Measurements from ENCODE around the gene IL17RE. TPM values are rescaled to one million over a fixed set of nuclear protein-coding genes. Genes with fewer than 3 reads are reported as not detected.
A peak's percentile ranks its signal among the peaks of the same experiment; 100 is the strongest.

The IL17RE gene
- total and polyA plus RNA-seq, 4 donors, result 7.0 to 26.1 (median 17.1) TPM

GRCh38 chr3:9928158-9928557, 25.5 kb downstream of the IL17RE start:
- no peak for ATAC-seq (ENCODE audit: insufficient read depth, low FRiP score)
- TF ChIP-seq, protein P1, sequence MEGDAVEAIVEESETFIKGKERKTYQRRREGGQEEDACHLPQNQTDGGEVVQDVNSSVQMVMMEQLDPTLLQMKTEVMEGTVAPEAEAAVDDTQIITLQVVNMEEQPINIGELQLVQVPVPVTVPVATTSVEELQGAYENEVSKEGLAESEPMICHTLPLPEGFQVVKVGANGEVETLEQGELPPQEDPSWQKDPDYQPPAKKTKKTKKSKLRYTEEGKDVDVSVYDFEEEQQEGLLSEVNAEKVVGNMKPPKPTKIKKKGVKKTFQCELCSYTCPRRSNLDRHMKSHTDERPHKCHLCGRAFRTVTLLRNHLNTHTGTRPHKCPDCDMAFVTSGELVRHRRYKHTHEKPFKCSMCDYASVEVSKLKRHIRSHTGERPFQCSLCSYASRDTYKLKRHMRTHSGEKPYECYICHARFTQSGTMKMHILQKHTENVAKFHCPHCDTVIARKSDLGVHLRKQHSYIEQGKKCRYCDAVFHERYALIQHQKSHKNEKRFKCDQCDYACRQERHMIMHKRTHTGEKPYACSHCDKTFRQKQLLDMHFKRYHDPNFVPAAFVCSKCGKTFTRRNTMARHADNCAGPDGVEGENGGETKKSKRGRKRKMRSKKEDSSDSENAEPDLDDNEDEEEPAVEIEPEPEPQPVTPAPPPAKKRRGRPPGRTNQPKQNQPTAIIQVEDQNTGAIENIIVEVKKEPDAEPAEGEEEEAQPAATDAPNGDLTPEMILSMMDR (IDR thresholded peaks at IDR 0.05; ENCODE audit: control extremely low read depth, extremely low read depth), result no peak
- H3K27me3 ChIP-seq (ENCODE audit: control insufficient read depth in 3 of 3, insufficient read depth in 3 of 3, low read length in 2 of 3), result no peaks in the 10 kb centered on the region
- DNase-seq, result no peak
- H3K9ac ChIP-seq (ENCODE audit: insufficient read depth in 1 of 2, low read length in 2 of 2), result no peak overlapping the region
- H3K36me3 ChIP-seq (ENCODE audit: control insufficient read depth in 4 of 4, insufficient read depth in 4 of 4, low read length in 4 of 4), result peaks cover 4 to 31% (median 16%) of the 10 kb centered on the region in 4 donors
- WGBS, 2 donors, result 97% methylated on average over 23 of the region's 23 CpGs
- H3K9me3 ChIP-seq (ENCODE audit: control insufficient read depth in 4 of 4, insufficient read depth in 3 of 4, low read length in 3 of 4), result no peaks in the 10 kb centered on the region
- no peak overlapping the region for H3K4me3 ChIP-seq
- H3K4me1 ChIP-seq (ENCODE audit: control insufficient read depth in 5 of 5, insufficient read depth in 5 of 5, low read length in 5 of 5), result peaks cover 0 to 7% (median 0%) of the 10 kb centered on the region in 5 donors
- no peak overlapping the region for H3K27ac ChIP-seq (ENCODE audit: low read depth in 1 of 2, low read length in 1 of 2)

DNA sequence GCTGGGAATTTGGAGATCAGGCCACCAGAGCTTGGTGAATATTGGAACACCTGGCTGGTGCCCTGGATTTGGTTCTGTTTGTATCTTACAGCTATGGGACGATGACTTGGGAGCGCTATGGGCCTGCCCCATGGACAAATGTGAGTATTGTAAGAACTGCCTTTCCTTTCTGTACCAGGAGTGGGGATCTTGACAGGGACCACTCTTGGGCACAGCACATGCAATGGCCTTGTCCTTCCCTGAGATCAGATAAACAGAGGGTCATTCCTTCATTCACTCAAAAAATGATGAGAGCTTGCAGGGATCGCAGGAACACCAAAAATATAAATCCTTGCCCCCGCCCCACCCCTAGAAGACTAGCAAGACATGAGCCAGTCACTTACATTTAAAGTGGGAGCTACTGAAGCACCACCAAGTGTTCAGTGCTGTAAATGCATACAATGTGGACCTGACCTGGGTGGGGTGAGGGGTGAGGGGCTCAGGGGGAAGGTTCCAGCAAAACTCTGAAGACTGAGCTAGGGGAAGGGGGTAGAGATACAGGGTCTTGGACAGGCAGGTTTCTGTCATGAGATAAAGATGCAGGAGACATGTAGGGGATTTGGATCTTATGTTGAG, 28.3 kb downstream of the IL17RE start:
- DNase-seq (no peak), ATAC-seq (ENCODE audit: insufficient read depth, low FRiP score) (no peak)
- WGBS, 2 donors, result 94 to 98% methylated on average over 4 of the region's 4 CpGs
- H3K4me3 ChIP-seq, result no peak overlapping the region
- peaks cover 4 to 23% (median 13%) of the 10 kb centered on the region in 4 donors for H3K36me3 ChIP-seq (ENCODE audit: control insufficient read depth in 4 of 4, insufficient read depth in 4 of 4, low read length in 4 of 4)
- H3K4me1 ChIP-seq (ENCODE audit: control insufficient read depth in 5 of 5, insufficient read depth in 5 of 5, low read length in 5 of 5), result peaks cover 0 to 17% (median 2%) of the 10 kb centered on the region in 5 donors
- no peaks in the 10 kb centered on the region for H3K27me3 ChIP-seq (ENCODE audit: control insufficient read depth in 3 of 3, insufficient read depth in 3 of 3, low read length in 2 of 3)
- no peak overlapping the region for H3K9ac ChIP-seq (ENCODE audit: insufficient read depth in 1 of 2, low read length in 2 of 2)
- H3K27ac ChIP-seq (ENCODE audit: low read depth in 1 of 2, low read length in 1 of 2), result no peak overlapping the region
- TF ChIP-seq, protein P1 (IDR thresholded peaks at IDR 0.05; ENCODE audit: control extremely low read depth, extremely low read depth), result no peak
- H3K9me3 ChIP-seq (ENCODE audit: control insufficient read depth in 4 of 4, insufficient read depth in 3 of 4, low read length in 3 of 4), result no peaks in the 10 kb centered on the region

DNA sequence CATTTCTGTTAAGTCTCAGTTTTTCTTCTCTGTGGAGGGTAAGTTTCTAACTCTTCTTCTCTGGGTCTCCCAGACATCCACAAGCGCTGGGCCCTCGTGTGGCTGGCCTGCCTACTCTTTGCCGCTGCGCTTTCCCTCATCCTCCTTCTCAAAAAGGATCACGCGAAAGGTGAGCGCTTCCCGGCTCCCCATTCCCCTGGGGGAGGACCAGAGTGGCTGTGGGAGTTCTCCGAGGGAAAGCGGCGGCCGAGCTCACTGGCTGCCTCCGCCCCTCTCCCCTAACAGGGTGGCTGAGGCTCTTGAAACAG, 29.8 kb downstream of the IL17RE start:
- Histone ChIP-seq H3K9ac (ENCODE audit: insufficient read depth in 1 of 2, low read length in 2 of 2) (no peak overlapping the region), H3K36me3 (ENCODE audit: control insufficient read depth in 4 of 4, insufficient read depth in 4 of 4, low read length in 4 of 4) (peaks cover 4 to 26% (median 17%) of the 10 kb centered on the region in 4 donors), H3K4me3 (peak overlapping the region; percentile 53), H3K9me3 (ENCODE audit: control insufficient read depth in 4 of 4, insufficient read depth in 3 of 4, low read length in 3 of 4) (no peaks in the 10 kb centered on the region), H3K27ac (ENCODE audit: low read depth in 1 of 2, low read length in 1 of 2) (peak overlapping the region; percentile 86 to 93), H3K4me1 (ENCODE audit: control insufficient read depth in 5 of 5, insufficient read depth in 5 of 5, low read length in 5 of 5) (peaks cover 0 to 17% (median 2%) of the 10 kb centered on the region in 5 donors), H3K27me3 (ENCODE audit: control insufficient read depth in 3 of 3, insufficient read depth in 3 of 3, low read length in 2 of 3) (no peaks in the 10 kb centered on the region)
- whole genome bisulfite sequencing, 2 donors, result 4 to 7% methylated on average over 13 of the region's 13 CpGs
- DNase-seq (no peak), ATAC-seq (ENCODE audit: insufficient read depth, low FRiP score) (no peak)
- TF ChIP-seq, protein P1 (IDR thresholded peaks at IDR 0.05; ENCODE audit: control extremely low read depth, extremely low read depth), result no peak
